Measurements from ENCODE around the gene LUZP1.

DNA sequence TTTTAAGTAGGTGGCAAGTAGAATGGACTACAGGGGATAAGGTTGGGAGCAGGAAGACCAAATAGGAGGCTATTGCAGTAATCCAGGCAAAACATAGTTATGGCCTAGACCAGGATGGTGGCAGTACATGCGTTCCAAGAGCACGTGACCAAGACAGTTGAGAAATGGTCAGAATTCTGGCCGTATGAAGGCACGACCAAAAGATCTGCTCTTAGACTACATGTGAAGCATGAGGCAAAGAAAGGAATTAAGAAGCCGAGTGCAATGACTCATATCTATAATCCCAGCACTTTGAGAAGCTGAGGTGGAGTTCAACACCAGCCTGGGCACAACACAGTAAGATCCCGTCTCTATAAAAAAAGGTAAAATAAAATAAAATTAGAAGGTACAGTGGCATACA, 71.3 kb downstream of the LUZP1 start:
- TF ChIP-seq MAX (IDR thresholded peaks at IDR 0.05; ENCODE audit: low read depth, low read length) (no peak), POLR2A (IDR thresholded peaks at IDR 0.05; ENCODE audit: extremely low read depth, insufficient read length) (no peak), CTCF (IDR thresholded peaks at IDR 0.05; ENCODE audit: low read depth, low read length) (no peak)

All from NB4 (cell line).